ENCODE results near the gene FBXO5. TPM values are rescaled to one million over a fixed set of nuclear protein-coding genes. Genes with fewer than 3 reads are reported as not detected.

Gene FBXO5
- total and polyA plus RNA-seq, 4 donors, result 1.5 to 32.1 (median 1.8) TPM

- WGBS, result under 1% methylated on average over 52 of the region's 52 CpGs
- H3K27me3 ChIP-seq (ENCODE audit: control insufficient read depth in 4 of 4, insufficient read depth in 4 of 4, low read length in 3 of 4), result no peaks in the 10 kb centered on the region
- peak within 1 kb of the TSS; percentile 94 to 100 (median 99) for H3K4me3 ChIP-seq (ENCODE audit: low read depth in 1 of 3, low read length in 3 of 3)
- peak within 1 kb of the TSS; percentile 70 to 87 for H3K9ac ChIP-seq (ENCODE audit: low read depth in 1 of 2, low read length in 2 of 2)
- DNase-seq (ENCODE audit: low spot score), result peak; percentile 88
- TF ChIP-seq NR2F2 (IDR thresholded peaks at IDR 0.05) (peak; percentile 84), RAD21 (IDR thresholded peaks at IDR 0.05) (peak in 1 of 2 donors; percentile 11), FOXA2 (IDR thresholded peaks at IDR 0.05) (no peak), REST (IDR thresholded peaks at IDR 0.05) (peak; percentile 75), FOXA1 (IDR thresholded peaks at IDR 0.05) (no peak), EGR1 (IDR thresholded peaks at IDR 0.05; ENCODE audit: low read depth in 2 of 2) (peak; percentile 64 to 78), RXRA (IDR thresholded peaks at IDR 0.05) (peak; percentile 75 to 76), SP1 (IDR thresholded peaks at IDR 0.05) (peak; percentile 73), CTCF (IDR thresholded peaks at IDR 0.05; ENCODE audit: low read depth, low read length, missing input control) (no peak), JUND (IDR thresholded peaks at IDR 0.05) (peak in 1 of 2 donors; percentile 38), YY1 (IDR thresholded peaks at IDR 0.05) (peak; percentile 63), GABPA (IDR thresholded peaks at IDR 0.05 in 1 of 2, conservative IDR thresholded peaks at IDR 0.05 in 1 of 2) (peak; percentile 89 to 95), TAF1 (conservative IDR thresholded peaks at IDR 0.05) (peak; percentile 24), MAX (IDR thresholded peaks at IDR 0.05) (peak; percentile 84), HNF4A (conservative IDR thresholded peaks at IDR 0.05) (peak; percentile 29 to 46), HNF4G (IDR thresholded peaks at IDR 0.05) (peak; percentile 6)
- TF ChIP-seq, protein P1, sequence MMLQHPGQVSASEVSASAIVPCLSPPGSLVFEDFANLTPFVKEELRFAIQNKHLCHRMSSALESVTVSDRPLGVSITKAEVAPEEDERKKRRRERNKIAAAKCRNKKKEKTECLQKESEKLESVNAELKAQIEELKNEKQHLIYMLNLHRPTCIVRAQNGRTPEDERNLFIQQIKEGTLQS (IDR thresholded peaks at IDR 0.05), result no peak
- TF ChIP-seq, protein P2, sequence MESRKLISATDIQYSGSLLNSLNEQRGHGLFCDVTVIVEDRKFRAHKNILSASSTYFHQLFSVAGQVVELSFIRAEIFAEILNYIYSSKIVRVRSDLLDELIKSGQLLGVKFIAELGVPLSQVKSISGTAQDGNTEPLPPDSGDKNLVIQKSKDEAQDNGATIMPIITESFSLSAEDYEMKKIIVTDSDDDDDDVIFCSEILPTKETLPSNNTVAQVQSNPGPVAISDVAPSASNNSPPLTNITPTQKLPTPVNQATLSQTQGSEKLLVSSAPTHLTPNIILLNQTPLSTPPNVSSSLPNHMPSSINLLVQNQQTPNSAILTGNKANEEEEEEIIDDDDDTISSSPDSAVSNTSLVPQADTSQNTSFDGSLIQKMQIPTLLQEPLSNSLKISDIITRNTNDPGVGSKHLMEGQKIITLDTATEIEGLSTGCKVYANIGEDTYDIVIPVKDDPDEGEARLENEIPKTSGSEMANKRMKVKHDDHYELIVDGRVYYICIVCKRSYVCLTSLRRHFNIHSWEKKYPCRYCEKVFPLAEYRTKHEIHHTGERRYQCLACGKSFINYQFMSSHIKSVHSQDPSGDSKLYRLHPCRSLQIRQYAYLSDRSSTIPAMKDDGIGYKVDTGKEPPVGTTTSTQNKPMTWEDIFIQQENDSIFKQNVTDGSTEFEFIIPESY (IDR thresholded peaks at IDR 0.05), result peak; percentile 99
- H3K36me3 ChIP-seq (ENCODE audit: control insufficient read depth in 4 of 4, insufficient read depth in 3 of 4, low read depth in 1 of 4, low read length in 3 of 4), result no peaks in the 10 kb centered on the region
- H3K27ac ChIP-seq (ENCODE audit: low read depth in 1 of 2, low read length in 2 of 2), result peak within 1 kb of the TSS; percentile 86 to 91
- H3K9me3 ChIP-seq (ENCODE audit: control insufficient read depth in 4 of 4, low read length in 3 of 4), result no peaks in the 10 kb centered on the region
- H3K4me1 ChIP-seq (ENCODE audit: control insufficient read depth in 4 of 4, insufficient read depth in 4 of 4, low read length in 3 of 4), result peaks cover 5 to 29% (median 13%) of the 10 kb centered on the region in 4 donors
Observed at GRCh38 chr6:153002613-153003365, 19.9 kb upstream of the FBXO5 start, which contains the start of gene MTRF1L. Gene MTRF1L, minus strand, starts transcription at chr6:153002709. Its CDS starts 24 bp downstream, at chr6:153002685.
